ENCODE measurements around the gene VILL. TPM values are rescaled to one million over a fixed set of nuclear protein-coding genes. Genes with fewer than 3 reads are reported as not detected.
A peak's percentile ranks its signal among the peaks of the same experiment; 100 is the strongest.
"Not testable (repeated sequence)": the region's sequence is repeated elsewhere in the genome, so short reads cannot be mapped to it uniquely, and the experiment has no call there.

VILL gene
- total RNA-seq, 1 donor from 2014 or later: 46.4 TPM

DNA sequence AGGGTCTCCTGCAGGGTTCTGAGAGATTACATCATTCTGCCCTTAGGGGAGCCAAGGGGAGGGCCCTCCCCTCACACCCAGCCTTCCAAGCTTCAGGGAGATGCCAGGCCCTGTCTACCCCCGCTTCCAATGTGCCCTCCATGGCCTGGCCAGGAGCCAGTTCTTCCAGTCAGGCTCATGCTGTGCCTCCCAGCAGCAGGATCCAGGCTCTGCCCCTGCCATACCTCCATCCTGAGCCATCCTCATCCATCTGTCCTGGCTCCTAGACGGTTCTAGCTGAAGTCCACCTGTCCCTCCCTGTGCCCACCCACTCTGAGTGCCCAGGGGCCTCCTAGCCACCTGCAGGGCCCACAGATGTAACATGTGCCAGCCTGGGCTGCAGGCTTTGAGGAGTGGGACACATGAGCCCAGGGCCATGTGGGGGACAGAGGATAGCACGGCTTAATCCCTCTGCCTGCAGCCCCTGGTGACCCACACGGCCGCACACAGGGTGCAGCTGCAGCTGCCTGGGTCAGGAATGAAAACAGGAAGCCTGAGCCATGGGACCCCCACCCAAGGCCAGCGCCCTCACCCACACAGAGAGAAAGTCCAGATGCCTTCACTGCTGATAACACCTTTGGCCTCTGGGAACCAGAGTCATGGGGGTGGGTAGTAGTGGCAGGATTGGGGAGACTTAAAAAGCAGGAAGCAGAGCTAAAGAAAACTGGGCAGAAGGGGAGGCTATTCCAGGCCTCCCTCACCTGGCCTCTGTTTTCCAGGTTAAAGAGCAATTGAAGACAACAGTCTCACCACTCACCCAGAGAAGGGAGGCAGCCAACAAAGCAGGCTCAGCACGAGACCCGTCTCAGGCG, 27.1 kb downstream of the VILL start:
- no peak for DNase-seq (ENCODE audit: low spot score)

DNA sequence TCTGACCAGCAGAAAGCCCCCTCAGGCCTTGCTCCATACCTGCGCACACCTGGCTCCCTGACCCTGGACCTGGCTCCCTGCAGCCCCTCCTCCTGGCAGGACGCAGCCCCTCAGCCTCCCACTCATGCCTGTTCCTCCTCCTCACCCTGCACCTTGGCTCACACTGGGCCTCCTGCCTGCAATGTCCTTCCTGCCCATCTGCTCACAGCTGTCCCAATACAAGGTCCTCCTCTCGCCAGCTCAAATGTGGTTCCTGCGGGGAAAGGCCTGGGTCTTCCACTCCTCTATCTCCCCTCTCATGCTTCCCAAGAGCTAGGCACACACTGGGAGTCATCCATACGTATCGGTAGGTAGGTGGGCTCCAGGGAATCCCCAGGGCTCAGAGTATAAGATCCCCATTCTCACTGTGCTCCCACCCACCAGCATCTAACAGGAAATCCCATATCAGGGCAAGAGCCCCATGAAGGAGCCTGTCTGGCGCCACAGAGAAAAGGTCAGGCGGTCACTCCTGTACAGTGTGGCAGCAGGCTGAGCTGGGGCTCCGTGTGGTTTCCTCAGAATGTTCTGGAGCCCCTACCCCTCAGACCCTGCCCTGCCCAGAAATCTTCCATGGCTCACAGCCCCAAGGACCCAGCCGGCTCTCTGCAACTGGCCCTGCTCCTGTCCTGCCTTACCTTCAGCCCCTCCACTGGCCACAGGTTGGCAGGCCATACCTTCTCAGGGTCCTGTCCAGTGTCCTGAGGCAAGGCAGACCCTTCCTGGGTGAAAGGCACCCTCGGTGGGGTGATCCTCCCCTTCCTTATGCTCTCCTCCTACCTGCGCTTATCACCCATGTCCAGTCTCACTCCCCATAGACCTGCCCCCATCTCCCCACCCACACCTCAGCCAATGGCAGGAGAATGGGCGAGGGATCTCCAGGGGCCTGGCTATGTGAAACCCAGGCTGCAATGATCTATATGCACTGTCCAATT, 28.0 kb downstream of the VILL start:
- no peak for DNase-seq (ENCODE audit: low spot score)

DNA sequence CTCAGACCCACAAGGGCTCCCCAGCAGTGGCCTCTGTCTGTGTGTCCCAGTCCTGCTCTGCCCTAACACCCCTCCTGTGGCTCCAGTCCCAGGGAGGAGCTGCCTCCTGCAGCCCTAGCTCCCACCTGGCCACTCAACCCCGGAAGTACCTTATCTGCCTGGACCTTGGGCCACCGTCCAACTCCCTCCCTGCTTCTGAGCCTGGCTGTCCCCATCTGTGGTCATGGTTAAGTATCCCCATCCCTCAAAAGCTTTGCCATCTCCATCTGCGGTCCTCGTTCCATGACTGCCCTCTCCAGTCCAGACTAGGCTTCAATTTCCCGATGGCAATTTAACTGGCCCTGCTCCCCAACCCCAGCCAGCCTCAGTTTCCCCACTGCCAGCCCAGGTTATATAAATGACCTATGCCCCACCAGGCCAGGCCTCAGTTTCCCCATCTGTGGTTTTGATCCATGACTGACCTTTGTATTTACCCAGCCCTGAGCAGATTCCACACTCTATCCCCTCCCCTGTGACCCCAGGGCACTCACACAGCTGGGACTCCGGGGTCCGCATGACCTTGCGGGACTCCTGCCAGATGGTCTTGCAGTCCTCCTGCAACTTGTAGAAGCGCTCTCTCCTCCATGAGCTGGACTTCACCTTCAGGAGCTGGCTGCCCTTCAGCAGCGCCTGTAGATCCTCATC, 29.2 kb downstream of the VILL start:
- no peak for DNase-seq (ENCODE audit: low spot score)

DNA sequence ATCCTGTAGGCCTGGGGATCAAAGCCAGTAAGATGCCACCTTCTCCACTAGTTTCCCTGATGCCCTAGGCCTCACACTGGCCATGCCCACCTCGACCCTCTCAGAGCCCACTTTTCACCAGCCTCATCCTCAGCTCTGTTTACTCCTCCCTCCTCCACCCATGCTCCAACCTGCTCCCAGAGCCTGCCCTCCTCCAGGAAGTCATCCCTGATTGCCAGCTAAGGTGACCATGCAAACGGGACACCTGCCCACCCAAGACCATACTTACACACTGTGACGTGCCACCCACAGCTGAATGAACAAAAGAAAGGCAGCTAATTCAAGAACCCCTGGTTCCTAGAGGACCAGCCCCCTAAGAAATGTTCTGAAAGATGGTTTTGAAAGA, 29.7 kb downstream of the VILL start:
- DNase-seq (ENCODE audit: low spot score): no peak

GRCh38 chr3:38021196-38021595, 30.6 kb downstream of the VILL start:
- no peak for DNase-seq (ENCODE audit: low spot score)

DNA sequence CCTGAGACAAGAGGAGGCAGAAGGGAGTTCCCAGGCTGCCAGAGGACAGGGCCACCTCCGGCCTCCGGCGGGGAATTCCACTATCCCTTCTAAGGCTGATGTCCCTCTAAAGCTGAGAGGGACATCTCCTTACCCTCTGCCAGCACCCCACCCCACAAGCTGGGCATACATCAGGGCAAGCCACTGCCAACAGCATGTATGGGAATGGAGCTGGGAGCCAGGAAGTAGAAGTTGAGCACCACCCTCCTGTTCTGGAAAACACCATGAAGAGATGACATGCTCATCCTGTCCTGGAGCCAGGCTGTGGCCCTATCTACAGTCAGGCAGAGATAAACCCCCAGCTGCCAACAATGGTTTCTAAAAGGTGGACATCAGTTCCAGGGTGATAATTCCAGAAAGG, 31.7 kb downstream of the VILL start:
- DNase-seq (ENCODE audit: low spot score): no peak

DNA sequence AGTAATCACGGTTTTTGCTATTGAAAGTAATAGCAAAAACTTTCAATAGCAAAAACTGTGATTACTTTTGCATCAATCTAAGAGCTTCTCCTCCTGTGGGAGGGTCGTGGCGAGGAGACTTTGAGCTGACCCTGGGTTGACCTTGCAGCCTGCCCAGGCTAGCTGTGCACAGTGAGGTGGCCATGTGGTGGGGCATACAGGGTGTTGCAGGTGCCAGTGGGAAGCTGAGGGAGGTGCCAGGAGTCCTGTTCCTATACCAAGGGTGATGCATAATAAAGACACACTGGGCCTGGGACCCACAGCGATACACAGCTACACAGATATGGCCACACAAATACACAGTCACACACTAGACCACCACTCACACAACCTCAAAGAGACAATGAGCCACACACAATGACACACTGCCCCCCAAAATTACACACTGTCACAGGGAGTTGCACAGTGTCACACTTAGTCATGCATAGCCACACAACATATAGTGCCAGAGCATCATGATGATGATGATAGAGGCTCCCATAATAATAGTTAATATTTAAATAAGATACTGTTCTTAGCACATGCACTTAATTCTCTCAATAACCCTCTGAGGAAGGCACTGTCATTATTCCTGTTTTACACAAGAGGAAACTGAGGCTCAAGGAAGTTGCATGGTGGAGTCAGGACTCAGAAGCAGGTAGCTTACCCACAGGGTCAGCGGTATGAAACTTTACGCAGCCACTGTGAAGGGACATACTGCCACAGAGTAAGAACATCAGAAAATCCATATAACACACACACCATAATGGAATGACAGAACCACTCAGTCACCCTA, 32.5 kb downstream of the VILL start:
- DNase-seq (ENCODE audit: low spot score): no peak

DNA sequence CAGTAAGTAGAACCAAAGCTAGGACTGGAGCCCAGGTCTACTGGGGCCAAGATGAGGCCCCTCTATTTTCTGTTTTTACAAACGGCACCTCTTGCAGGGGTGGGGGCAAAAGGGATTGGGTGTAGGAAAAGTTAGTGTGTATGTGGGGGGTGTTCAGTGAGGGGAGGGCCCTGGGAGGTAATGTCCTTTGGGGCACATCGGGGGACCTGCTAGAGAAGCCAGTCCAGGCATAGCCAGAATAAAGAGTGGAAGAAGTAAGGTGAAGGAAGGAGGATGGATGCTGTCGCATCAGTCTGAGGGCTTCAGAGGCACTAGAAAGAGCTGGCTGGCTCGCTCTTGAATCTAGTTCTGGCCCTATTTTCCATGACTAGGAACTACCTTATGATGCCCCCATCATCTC, 36.3 kb downstream of the VILL start:
- no peak for DNase-seq (ENCODE audit: low spot score)

DNA sequence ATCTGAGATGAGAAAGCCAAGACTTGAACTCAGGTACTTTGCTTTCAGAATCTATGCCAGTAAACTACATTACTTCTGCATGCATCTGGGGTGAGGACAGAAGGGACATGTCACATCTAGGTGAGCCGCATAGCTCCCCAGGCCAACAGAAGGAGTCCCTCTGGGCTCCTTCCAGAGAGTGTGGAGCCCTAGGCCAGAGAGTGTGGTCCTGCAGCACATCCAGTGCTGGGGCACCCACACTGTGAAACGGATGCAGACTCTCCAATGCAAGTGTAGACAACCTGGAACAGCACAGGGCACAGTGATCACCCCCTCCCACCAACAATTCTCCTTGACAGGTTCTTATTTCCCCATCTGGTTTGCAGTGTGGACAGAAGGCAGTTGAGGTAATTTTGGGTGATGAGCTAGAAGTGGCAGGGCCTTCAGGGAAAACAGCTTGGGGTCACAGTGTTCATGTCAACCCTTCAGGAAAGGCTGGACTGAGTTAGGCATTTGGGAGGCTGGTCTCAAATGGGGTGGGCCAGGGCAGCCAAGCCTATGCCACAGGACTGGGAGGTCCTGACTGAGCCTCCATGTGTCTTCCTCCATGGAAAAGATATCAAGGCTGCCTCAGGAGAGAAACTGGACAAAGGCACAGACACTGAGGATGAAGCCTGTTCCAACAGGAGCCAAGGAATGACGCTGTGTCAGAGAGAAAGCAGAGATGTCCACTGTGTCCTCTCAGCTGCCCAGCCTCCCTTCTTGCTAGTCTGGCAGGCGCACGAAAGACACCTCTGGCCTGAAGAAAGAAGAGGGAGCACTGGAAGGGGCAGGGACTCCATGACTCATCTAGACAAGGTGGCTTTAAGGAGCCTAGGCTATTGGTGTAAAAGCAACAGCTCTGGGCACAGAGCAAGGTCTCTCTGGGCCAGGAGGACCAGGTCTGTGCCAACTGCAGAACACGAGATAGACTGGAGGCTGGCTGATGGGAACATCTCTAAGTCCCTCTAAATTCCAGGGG, 37.2 kb downstream of the VILL start:
- no peak for DNase-seq (ENCODE audit: low spot score)

DNA sequence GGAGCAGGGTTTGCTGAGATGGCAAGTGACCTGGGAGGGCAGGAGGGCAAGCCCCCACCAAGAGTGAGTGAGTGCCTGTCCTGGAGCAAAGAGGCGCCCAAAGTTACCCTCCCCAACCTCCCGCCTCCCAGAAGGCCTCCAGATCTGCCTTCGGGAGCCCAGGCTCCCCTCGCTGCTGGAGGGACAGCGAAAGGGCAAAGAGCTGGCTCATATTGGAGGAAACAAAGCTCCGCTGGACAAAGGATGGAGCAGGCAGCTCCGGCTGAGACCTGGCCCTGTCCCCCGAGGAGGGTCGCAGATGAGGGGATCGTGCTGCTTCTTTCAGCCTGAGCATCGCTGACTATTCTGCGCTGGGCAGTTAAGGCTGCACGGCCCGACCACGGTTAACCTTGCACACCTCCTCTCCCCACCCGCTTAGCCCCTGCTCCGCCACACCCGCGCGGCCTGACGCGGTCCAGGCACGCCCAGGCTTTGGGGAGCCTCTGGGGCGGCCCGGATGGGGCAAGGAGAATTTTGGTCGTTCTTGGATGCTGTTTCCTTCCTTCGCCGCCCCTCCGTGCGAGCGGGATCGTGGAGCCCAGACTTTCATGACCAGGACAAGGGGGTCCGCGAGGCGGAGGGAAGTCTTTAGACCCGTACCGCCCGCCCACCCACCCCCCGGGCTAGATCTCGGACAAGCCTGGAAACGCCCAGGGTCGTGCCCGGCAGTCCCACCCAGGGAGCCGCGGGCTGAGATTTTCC, 38.2 kb downstream of the VILL start:
- no peak for DNase-seq (ENCODE audit: low spot score)

GRCh38 chr3:38029400-38030125, 39.0 kb downstream of the VILL start, which contains the start of gene PLCD1:
Gene PLCD1, minus strand, starts transcription at chr3:38029642. Its CDS starts 103 bp downstream, at chr3:38029539.
- peak; percentile 89 for DNase-seq (ENCODE audit: low spot score)

GRCh38 chr3:38030126-38031021, 39.8 kb downstream of the VILL start:
- peak; percentile 79 for DNase-seq (ENCODE audit: low spot score)

- peak; percentile 80 for DNase-seq (ENCODE audit: low spot score)
These were observed 40.7 kb downstream of the VILL start for GRCh38 chr3:38031022-38031994.

GRCh38 chr3:38032328-38032865, 41.8 kb downstream of the VILL start:
- no peak for DNase-seq (ENCODE audit: low spot score)

DNA sequence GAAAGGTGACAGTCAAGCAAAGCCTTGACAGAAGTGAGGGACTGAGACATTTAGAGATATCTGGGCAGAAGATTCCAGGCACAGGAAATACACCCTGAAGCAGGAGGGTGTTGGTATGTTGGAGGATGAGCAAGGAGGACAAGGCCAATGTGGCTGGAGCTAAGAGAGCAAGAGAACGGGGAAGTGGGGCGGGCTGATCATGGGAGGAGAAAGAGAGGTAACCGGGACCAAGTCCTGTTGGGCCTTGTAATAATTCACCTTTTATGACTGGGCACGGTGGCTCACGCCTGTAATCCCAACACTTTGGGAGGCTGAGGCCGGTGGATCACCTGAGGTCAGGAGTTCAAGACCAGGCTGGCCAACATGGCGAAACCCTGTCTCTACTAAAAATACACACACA, 43.0 kb downstream of the VILL start:
- DNase-seq (ENCODE audit: low spot score): not testable (repeated sequence)

DNA sequence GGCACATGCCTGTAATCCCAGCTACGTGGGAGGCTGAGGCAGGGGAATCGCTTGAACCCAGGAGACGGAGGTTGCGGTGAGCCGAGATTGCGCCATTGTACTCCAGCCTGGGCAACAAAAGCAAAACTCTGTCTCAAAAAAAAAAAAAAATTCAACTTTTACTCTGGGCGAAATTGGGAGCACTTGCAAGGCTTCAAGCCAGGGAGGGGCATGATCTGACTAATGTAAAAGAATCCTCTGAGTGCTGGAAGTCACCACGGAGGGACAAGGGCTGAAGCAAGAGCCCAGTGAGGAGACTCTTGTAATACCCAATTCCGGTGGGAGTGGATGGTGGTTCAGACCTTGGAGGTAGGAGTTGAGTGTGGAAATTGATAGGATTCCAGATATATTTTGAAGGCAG, 43.7 kb downstream of the VILL start:
- DNase-seq (ENCODE audit: low spot score): not testable (repeated sequence)

Data from ureter (tissue), 1 donor.